ENCODE measurements around the gene TNNI3.

DNA sequence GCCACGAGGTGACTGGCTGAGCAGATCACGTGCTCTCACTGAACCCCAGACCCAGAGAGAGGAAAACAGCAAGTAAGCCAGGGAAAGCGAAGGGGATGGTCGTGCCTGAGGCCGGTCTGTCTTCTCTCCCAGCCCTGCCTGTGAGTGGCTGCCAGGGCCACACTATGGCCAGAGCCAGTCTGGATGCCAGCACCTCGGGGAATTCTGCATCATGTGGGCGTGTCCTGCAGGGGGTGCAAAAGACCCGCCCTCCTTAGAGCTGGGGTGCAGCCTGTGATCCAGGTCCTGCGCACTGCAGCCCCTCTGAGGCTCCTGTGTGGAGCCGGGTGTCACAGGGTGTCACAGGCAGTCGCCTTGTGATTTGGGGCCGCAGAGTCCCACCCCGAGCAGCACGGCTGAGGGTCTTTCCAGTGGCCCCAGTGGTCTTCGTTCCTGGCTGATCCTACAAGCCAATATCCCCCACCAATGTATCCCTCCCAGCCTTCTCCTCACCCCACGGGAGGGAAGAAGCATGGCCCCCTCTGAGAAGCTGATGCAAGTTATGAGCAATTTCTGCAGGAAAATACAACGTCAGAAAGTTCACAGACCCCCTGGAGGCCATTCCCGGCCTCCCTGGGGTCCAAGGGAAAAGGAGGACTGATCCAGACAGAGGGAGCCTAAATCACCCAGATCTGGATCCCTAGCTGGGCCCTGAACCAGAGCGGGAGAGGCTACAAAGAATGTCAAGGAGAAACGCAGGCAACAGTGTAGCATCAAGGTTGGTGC lies 47.8 kb downstream of the TNNI3 start:
- TF ChIP-seq POLR2AphosphoS5 (IDR thresholded peaks at IDR 0.05; ENCODE audit: low read depth, low read length), result no peak
- TF ChIP-seq, protein P1, sequence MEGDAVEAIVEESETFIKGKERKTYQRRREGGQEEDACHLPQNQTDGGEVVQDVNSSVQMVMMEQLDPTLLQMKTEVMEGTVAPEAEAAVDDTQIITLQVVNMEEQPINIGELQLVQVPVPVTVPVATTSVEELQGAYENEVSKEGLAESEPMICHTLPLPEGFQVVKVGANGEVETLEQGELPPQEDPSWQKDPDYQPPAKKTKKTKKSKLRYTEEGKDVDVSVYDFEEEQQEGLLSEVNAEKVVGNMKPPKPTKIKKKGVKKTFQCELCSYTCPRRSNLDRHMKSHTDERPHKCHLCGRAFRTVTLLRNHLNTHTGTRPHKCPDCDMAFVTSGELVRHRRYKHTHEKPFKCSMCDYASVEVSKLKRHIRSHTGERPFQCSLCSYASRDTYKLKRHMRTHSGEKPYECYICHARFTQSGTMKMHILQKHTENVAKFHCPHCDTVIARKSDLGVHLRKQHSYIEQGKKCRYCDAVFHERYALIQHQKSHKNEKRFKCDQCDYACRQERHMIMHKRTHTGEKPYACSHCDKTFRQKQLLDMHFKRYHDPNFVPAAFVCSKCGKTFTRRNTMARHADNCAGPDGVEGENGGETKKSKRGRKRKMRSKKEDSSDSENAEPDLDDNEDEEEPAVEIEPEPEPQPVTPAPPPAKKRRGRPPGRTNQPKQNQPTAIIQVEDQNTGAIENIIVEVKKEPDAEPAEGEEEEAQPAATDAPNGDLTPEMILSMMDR (IDR thresholded peaks at IDR 0.05), result no peak
- TF ChIP-seq, protein P2, sequence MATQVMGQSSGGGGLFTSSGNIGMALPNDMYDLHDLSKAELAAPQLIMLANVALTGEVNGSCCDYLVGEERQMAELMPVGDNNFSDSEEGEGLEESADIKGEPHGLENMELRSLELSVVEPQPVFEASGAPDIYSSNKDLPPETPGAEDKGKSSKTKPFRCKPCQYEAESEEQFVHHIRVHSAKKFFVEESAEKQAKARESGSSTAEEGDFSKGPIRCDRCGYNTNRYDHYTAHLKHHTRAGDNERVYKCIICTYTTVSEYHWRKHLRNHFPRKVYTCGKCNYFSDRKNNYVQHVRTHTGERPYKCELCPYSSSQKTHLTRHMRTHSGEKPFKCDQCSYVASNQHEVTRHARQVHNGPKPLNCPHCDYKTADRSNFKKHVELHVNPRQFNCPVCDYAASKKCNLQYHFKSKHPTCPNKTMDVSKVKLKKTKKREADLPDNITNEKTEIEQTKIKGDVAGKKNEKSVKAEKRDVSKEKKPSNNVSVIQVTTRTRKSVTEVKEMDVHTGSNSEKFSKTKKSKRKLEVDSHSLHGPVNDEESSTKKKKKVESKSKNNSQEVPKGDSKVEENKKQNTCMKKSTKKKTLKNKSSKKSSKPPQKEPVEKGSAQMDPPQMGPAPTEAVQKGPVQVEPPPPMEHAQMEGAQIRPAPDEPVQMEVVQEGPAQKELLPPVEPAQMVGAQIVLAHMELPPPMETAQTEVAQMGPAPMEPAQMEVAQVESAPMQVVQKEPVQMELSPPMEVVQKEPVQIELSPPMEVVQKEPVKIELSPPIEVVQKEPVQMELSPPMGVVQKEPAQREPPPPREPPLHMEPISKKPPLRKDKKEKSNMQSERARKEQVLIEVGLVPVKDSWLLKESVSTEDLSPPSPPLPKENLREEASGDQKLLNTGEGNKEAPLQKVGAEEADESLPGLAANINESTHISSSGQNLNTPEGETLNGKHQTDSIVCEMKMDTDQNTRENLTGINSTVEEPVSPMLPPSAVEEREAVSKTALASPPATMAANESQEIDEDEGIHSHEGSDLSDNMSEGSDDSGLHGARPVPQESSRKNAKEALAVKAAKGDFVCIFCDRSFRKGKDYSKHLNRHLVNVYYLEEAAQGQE (IDR thresholded peaks at IDR 0.05; ENCODE audit: insufficient read depth in 1 of 2, low read depth in 2 of 2, low read length in 1 of 2), result no peak
- no peak for TF ChIP-seq SIN3A (IDR thresholded peaks at IDR 0.05; ENCODE audit: borderline replicate concordance, insufficient read depth, low read depth, low read length)
- TF ChIP-seq TCF7L2 (IDR thresholded peaks at IDR 0.05; ENCODE audit: low read depth, low read length), result no peak

All from Panc1 (cell line).